Colonic mucosa (tissue), 4 donors: Measurements from ENCODE around the gene SPACA7. TPM values are rescaled to one million over a fixed set of nuclear protein-coding genes. Genes with fewer than 3 reads are reported as not detected.

Source experiments
- DNase-seq: peaks from one replicate; pipeline ENCODE4 v3.0.0-alpha.2; 2020
- H3K27ac ChIP-seq: fragments of 200-600 bp; one replicate; pipeline ENCODE4 v1.8.0; 2021
- H3K27me3 ChIP-seq: fragments of 200-600 bp; one replicate; pipeline ENCODE4 v1.8.0; 2021
- H3K36me3 ChIP-seq: fragments of 200-600 bp; one replicate; pipeline ENCODE4 v1.8.0; 2021
- H3K4me1 ChIP-seq: fragments of 200-600 bp; one replicate; pipeline ENCODE4 v1.8.0; 2021; ENCODE audit warnings: mild to moderate bottlenecking
- H3K4me3 ChIP-seq: fragments of 200-600 bp; one replicate; pipeline ENCODE4 v1.8.0; 2021
- H3K9ac ChIP-seq, 2 donors: one replicate each; pipeline ENCODE4 v1.7.0; 2013; ENCODE audit warnings: control low read depth in 2 of 2, low read depth in 2 of 2, low read length in 2 of 2
- H3K9me3 ChIP-seq: fragments of 200-600 bp; one replicate; pipeline ENCODE4 v1.8.0; 2021
- intact Hi-C: fragments of 100-400 bp; cut with DNase I; formaldehyde crosslinking; loops from one replicate; pipeline ENCODE4 v1.14.1; 2022
- total RNA-seq, 2 donors: library from RNA; stranded (reverse); fragmentation: NEBNext Ultra II Directional in 1 of 2; extraction: Animal tissue kit (Norgen Biotek cat#: 25700) in 1 of 2; gene quantifications; one replicate each; pipeline ENCODE4 v1.2.1, GENCODE V29; 2021
- TF ChIP-seq, protein P1 (sequence below): fragments of 200-600 bp; IDR thresholded peaks from one replicate; pipeline ENCODE4 v1.8.0; 2022; ENCODE audit warnings: antibody characterized with exemption, mild to moderate bottlenecking
- donor health status: healthy.
- donor health status: DM: no; HTN: no; CAD: no.
- donor health status: DM: no; HTN: no; CAD: no.

The SPACA7 gene
- total RNA-seq, 2 donors from 2014 or later: not detected

DNA sequence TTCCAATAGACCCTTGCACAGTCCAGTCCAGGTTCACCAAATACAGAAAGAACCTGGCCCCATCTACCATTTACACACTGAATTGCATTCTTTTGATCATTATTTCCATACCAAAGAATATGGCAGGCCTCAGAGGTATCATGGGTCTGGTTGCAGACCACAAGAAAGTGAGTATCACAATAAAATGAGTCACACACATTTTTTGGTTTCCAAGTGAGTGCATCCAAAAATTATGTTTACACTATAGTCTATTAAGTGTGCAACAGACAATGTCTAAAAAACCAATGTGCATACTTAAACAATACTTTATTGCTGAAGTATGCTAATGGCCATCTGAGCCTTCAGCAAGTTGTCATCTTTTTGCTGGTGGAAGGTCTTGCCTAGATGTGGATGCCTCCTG lies 105.3 kb downstream of the SPACA7 start:
- DNase-seq: no peak
- Histone ChIP-seq H3K4me3 (no peak overlapping the region), H3K9me3 (no peaks in the 10 kb centered on the region), H3K9ac (no peak overlapping the region), H3K4me1 (no peaks in the 10 kb centered on the region), H3K27me3 (no peaks in the 10 kb centered on the region), H3K27ac (no peak overlapping the region), H3K36me3 (no peaks in the 10 kb centered on the region)
- TF ChIP-seq, protein P1, sequence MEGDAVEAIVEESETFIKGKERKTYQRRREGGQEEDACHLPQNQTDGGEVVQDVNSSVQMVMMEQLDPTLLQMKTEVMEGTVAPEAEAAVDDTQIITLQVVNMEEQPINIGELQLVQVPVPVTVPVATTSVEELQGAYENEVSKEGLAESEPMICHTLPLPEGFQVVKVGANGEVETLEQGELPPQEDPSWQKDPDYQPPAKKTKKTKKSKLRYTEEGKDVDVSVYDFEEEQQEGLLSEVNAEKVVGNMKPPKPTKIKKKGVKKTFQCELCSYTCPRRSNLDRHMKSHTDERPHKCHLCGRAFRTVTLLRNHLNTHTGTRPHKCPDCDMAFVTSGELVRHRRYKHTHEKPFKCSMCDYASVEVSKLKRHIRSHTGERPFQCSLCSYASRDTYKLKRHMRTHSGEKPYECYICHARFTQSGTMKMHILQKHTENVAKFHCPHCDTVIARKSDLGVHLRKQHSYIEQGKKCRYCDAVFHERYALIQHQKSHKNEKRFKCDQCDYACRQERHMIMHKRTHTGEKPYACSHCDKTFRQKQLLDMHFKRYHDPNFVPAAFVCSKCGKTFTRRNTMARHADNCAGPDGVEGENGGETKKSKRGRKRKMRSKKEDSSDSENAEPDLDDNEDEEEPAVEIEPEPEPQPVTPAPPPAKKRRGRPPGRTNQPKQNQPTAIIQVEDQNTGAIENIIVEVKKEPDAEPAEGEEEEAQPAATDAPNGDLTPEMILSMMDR: no peak
- intact Hi-C loops: no loop called here

DNA sequence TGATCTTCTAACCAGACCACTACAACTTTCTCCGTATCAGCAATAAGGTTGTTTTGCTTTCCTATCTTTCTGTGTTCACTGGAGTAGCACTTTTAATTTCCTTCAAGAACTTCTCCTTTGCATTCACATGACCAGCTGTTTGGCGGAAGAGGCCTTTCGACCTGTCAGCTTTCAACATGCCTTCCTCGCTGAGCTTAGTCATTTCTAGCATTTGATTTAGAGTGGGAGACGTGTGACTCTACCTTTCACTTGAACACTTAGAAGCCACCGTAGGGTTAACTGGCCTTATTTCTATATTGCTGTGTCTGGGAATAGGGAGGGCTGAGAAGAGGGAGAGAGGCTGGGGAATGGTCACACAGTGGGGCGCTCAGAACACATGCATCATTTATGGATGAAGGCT lies 107.1 kb downstream of the SPACA7 start:
- no peak for DNase-seq
- Histone ChIP-seq H3K4me1 (no peaks in the 10 kb centered on the region), H3K9ac (no peak overlapping the region), H3K27ac (no peak overlapping the region), H3K4me3 (no peak overlapping the region), H3K9me3 (no peaks in the 10 kb centered on the region), H3K27me3 (no peaks in the 10 kb centered on the region), H3K36me3 (no peaks in the 10 kb centered on the region)
- TF ChIP-seq, protein P1: no peak
- intact Hi-C loops: no loop called here

Other genes starting within 250 kb of the SPACA7 start
- 10 to 100 TPM; 24.9 to 39.4 TPM for gene TUBGCP3, start 211.8 kb downstream of the SPACA7 start, total RNA-seq